GM18870 (cell line): Measurements from ENCODE around the gene SLC6A2.
"Not testable (repeated sequence)": the region's sequence is repeated elsewhere in the genome, so short reads cannot be mapped to it uniquely, and the experiment has no call there.

Experiments
- ATAC-seq: cut with Tn5 transposase; IDR thresholded peaks from one replicate; pipeline ENCODE4 v1.9.1; 2021; ENCODE audit warnings: moderate library complexity; ENCODE audit not compliant: unreplicated experiment

Gene SLC6A2

DNA sequence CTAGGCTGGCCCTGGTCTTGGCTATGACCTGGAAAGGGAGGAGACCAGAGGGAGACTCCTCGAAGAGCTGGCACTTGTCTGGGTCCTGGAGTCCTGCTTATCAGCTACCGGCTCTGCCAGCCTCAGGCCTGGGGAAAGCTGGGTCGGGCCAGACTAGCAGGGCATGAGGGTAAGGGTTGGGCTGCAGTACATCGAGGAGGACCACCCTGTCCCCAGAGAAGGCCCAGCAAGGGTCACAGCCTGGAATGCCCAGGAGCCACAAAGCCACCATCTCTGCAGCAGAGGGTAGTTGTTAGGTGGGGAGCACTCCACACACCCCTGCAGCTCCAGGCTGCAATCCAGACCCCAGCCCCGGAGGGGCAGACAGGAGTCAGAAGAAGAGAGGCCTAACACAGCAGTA lies 54.0 kb downstream of the SLC6A2 start:
- no peak for ATAC-seq

GRCh38 chr16:55710466-55710865 lies 54.7 kb downstream of the SLC6A2 start:
- ATAC-seq: no peak

DNA sequence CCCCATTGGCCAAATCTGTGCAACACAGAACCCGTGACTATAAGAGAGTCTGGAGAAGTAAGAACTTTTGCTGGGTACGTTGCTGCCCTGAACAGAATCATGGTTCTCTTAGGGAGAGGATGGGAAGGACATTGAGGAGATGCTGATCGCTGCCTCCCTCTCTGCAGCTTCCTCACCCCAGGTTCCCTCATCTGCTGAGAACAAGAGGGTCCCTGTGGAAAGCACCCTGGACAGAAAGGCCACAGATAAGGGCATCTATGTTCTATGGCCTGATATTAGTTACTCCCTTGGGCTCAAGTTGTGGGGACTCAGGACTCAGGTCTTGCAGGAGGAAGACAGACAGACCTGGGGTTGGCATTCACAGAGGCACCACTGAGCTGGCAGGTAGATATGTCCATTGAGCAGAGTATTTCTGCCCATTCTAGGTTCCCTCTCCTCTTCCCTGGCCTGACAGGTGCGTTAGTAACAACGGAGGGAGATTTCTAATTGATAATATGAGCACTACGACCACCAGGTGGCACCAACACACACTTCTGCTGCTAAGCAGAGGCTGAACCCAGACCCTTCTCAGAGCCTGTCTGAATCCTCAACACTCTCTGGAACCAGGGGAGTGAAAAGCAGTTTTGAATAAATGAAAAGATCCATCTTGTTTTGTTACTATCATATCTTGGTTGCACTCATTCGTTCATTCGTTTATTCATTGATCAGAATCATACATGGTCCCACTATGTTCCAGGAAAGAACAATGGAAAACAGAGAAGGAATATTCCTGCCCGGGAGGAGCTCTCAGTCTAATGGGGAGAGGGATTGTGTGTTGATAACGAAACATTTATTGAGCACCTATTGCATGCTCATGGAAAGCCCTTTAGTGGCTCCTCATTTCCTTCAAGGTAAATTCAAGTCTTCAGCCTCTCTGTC lies 56.4 kb downstream of the SLC6A2 start:
- no peak for ATAC-seq

- no peak for ATAC-seq
These were observed 57.3 kb downstream of the SLC6A2 start for GRCh38 chr16:55713103-55713502.

GRCh38 chr16:55717326-55717725 lies 61.5 kb downstream of the SLC6A2 start:
- no peak for ATAC-seq

- no peak for ATAC-seq
These were observed 69.4 kb downstream of the SLC6A2 start for GRCh38 chr16:55725055-55725777.

DNA sequence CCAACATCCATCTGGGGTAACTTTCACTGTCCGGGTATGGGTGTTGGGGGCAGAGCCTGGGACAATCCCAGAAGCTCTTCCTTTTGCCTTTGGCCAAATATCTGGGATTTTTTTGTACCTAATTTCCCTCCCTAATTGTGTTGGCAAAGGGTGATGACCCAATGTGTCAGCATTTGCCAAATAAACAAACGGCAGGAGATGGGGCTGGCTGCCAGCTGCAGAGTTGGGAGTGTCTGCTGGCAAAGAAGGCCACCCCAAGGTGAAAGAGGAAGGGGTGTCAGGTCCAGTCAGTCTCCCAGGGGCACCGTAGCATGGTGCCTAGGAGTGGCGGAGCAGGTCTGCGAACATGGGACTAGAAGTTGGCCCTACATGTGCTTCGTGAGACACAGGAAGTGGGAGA lies 73.0 kb downstream of the SLC6A2 start:
- no peak for ATAC-seq

- ATAC-seq: no peak
These were observed 74.3 kb downstream of the SLC6A2 start for GRCh38 chr16:55730115-55730514.

- ATAC-seq: no peak
These were observed 76.7 kb downstream of the SLC6A2 start for GRCh38 chr16:55732496-55732895.

GRCh38 chr16:55734665-55735064 lies 78.9 kb downstream of the SLC6A2 start:
- no peak for ATAC-seq

GRCh38 chr16:55735120-55735781 lies 79.5 kb downstream of the SLC6A2 start:
- no peak for ATAC-seq

DNA sequence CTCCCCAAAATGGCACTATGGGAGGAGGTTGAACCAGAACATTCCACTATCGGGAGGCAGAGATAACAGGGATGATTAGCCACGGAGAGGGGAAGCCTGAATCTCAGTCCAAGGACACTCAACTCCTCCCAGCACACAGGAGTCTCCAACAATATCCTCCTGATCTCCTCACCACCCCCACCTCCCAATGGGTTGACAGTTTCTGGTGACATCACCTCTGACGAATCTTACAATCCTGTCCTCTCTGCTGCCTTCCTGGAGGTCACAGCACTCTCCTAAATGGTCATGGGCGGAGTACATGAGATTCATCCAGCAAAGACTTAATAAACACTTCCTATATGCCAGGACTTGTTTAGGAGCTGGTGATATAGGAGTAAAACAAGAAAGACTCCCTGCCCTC lies 80.9 kb downstream of the SLC6A2 start:
- ATAC-seq: no peak

GRCh38 chr16:55737318-55737717 lies 81.5 kb downstream of the SLC6A2 start:
- no peak for ATAC-seq

GRCh38 chr16:55737966-55738365 lies 82.2 kb downstream of the SLC6A2 start:
- no peak for ATAC-seq

DNA sequence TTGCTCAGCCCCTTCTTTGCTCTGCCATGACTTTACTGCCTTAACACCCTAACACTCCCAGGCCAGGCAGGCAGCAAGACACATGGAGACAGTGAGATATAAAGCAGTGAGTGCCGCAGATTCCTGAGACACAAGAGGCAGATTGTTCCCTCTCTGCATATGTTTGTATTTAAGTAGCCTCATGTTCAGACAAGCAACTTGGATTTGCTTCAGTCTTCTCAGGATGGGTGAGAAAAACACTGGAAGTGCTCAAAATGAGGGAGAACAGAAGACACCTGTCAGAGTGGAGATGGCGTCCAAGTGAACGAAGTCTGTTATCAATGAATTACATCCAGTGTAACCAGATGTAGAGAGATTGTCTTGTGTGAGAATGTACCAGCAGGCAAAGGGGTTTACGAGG lies 90.3 kb downstream of the SLC6A2 start:
- no peak for ATAC-seq

GRCh38 chr16:55747785-55748184 lies 92.0 kb downstream of the SLC6A2 start:
- no peak for ATAC-seq

DNA sequence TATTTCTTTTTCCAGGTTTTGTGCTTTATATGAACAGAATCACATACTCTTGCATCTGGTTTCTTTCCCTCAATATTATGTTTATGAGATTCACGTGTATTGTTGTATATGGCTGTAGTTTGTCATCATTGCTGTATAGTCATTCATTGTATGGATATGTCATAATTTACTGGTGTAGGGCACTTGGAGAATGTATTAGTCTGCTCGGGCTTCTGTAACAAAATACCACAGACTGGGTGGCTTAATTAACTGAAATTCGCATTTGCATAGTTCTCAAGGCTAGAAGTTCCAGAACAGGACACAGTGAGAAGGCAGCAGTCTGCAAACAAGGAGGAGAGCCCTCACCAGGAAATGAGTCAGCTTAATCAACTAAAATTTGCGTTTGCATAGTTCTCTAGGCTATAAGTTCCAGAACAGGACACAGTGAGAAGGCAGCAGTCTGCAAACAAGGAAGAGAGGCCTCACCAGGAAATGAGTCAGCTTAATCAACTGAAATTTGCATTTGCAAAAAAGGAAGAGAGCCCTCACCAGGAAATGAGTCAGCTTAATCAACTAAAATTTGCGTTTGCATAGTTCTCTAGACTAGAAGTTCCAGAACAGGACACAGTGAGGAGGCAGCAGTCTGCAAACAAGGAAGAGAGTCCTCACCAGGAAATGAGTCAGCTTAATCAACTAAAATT lies 96.8 kb downstream of the SLC6A2 start:
- ATAC-seq: not testable (repeated sequence)

- not testable (repeated sequence) for ATAC-seq
These were observed 97.4 kb downstream of the SLC6A2 start for GRCh38 chr16:55753145-55753631.
